ENCODE results near the gene SMARCC2.

SMARCC2 gene

DNA sequence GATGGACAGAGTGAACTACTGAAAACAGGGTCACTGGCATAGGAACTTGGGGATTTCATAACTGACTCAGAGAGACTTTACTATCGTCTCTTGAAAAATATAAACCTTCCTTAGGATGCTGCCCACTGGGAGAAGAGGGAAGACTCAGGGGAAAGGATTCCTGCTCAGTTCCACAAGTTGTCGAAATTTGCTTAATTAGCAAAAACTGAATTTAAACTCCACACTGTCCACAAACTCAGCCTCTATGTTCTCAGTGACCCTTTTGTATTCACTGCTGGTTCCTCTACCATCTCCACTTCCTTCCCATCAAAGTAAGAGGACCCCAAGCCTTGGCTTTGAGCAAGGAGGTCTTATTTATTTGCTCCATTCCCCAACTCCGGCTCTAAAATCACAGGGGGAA lies 44.1 kb downstream of the SMARCC2 start:
- TF ChIP-seq POLR2AphosphoS5 (IDR thresholded peaks at IDR 0.05; ENCODE audit: borderline replicate concordance, low read depth, low read length) (no peak), EZH2 (IDR thresholded peaks at IDR 0.05) (no peak), FOXP2 (optimal IDR thresholded peaks at IDR 0.05; ENCODE audit: control extremely low read depth, extremely low read length, insufficient read depth) (no peak)
- H3K36me3 ChIP-seq (ENCODE audit: insufficient read depth, low read length), result peaks cover 42% of the 10 kb centered on the region; the same call in 1 of the 2 replicates

DNA sequence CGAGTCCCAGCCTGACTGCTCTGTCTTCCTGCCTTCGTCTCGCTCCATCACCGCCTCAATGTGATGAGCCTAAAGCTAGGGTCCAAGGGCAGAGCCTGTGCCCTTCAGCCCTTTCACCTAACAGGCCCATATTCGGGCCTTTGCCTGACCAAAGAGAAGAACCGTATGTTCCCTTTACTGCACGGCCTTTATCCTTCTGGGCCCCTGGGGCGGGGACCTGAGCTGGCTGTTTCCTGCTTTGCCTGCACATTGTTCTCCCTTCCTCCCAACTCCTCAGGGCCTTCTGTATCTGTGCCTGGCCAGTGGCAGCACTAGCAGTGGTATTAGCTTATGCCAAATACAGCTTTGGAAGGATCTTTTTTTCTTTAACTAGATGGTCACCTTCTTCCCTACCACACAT lies 45.4 kb downstream of the SMARCC2 start:
- H3K27ac ChIP-seq, result no peak overlapping the region
- H3K36me3 ChIP-seq (ENCODE audit: insufficient read depth, low read length), result peaks cover 53% of the 10 kb centered on the region
- no peak overlapping the region for H3K4me3 ChIP-seq
- no peaks in the 10 kb centered on the region for H3K9me3 ChIP-seq (ENCODE audit: low read depth, low read length)
- DNase-seq (ENCODE audit: low read depth, low spot score), result no peak
- no peak for TF ChIP-seq EZH2 (IDR thresholded peaks at IDR 0.05)
- no peak for TF ChIP-seq POLR2AphosphoS5 (IDR thresholded peaks at IDR 0.05; ENCODE audit: borderline replicate concordance, low read depth, low read length)
- no peak for TF ChIP-seq FOXP2 (optimal IDR thresholded peaks at IDR 0.05; ENCODE audit: control extremely low read depth, extremely low read length, insufficient read depth)
- no peak overlapping the region for H3K9ac ChIP-seq (ENCODE audit: insufficient read length)

More for the DNA sequence above, 44.1 kb downstream of the SMARCC2 start:
- no peak for DNase-seq (ENCODE audit: low read depth, low spot score)
- Histone ChIP-seq H3K27ac (no peak overlapping the region), H3K4me3 (no peak overlapping the region), H3K9ac (ENCODE audit: insufficient read length) (no peak overlapping the region), H3K9me3 (ENCODE audit: low read depth, low read length) (no peaks in the 10 kb centered on the region)

DNA sequence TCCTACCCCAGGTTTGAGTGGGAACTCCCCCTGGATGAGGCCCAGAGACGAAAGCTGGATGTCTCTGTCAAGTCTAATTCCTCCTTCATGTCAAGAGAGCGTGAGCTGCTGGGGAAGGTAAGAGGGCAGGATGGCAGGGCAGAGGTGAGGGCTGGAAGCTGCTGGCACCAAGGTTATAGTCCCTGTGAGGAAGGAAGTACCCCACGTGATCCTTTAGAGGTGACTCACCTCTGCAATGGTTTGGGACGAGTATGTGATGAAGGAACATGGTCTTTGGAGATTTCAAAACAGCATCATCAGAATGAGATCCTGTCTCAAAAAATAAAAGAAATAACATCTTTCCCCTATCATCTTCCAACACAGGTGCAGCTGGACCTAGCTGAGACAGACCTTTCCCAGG lies 46.1 kb downstream of the SMARCC2 start:
- no peaks in the 10 kb centered on the region for H3K9me3 ChIP-seq (ENCODE audit: low read depth, low read length)
- no peak overlapping the region for H3K9ac ChIP-seq (ENCODE audit: insufficient read length)
- DNase-seq (ENCODE audit: low read depth, low spot score), result no peak
- no peak for TF ChIP-seq FOXP2 (optimal IDR thresholded peaks at IDR 0.05; ENCODE audit: control extremely low read depth, extremely low read length, insufficient read depth)
- TF ChIP-seq POLR2AphosphoS5 (IDR thresholded peaks at IDR 0.05; ENCODE audit: borderline replicate concordance, low read depth, low read length), result no peak
- no peak for TF ChIP-seq EZH2 (IDR thresholded peaks at IDR 0.05)
- H3K27ac ChIP-seq, result no peak overlapping the region
- H3K36me3 ChIP-seq (ENCODE audit: insufficient read depth, low read length), result peaks cover 60% of the 10 kb centered on the region
- no peak overlapping the region for H3K4me3 ChIP-seq

DNA sequence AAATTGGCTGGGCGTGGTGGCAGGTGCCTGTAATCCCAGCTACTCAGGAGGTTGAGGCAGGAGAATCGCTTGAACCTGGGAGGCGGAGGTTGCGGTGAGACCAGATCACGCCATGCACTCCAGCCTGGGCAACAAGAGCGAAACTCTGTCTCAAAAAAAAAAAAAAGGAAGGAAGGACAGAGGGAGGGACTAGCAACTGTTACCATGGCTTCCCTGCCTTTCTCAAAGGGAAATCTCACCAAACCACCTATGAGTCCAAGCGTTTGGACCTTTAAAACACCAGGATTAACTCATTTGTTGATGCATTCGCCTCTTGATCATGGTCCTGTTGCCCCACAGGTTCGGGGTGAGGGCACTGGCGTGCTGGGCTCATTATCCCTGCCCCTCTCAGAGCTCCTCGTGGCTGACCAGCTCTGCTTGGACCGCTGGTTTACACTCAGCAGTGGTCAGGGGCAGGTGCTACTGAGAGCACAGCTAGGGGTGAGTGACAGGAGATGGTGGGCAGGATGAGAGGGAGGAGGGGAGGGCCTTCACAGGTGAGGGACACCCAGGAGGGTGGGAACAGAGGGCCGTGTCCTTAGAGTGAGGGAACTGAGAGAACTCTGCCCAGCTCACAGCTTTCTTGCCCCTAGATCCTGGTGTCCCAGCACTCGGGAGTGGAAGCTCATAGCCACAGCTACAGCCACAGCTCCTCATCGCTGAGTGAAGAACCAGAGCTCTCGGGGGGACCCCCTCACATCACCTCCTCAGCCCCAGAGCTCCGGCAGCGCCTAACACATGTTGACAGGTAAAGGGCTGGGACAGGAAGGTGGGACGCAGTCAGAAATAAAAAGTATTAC lies 47.1 kb downstream of the SMARCC2 start:
- Histone ChIP-seq H3K4me3 (no peak overlapping the region), H3K9me3 (ENCODE audit: low read depth, low read length) (no peaks in the 10 kb centered on the region), H3K36me3 (ENCODE audit: insufficient read depth, low read length) (peaks cover 70% of the 10 kb centered on the region), H3K9ac (ENCODE audit: insufficient read length) (no peak overlapping the region), H3K27ac (no peak overlapping the region)
- no peak for TF ChIP-seq EZH2 (IDR thresholded peaks at IDR 0.05)
- no peak for TF ChIP-seq POLR2AphosphoS5 (IDR thresholded peaks at IDR 0.05; ENCODE audit: borderline replicate concordance, low read depth, low read length)
- no peak for TF ChIP-seq FOXP2 (optimal IDR thresholded peaks at IDR 0.05; ENCODE audit: control extremely low read depth, extremely low read length, insufficient read depth)
- no peak for DNase-seq (ENCODE audit: low read depth, low spot score)

DNA sequence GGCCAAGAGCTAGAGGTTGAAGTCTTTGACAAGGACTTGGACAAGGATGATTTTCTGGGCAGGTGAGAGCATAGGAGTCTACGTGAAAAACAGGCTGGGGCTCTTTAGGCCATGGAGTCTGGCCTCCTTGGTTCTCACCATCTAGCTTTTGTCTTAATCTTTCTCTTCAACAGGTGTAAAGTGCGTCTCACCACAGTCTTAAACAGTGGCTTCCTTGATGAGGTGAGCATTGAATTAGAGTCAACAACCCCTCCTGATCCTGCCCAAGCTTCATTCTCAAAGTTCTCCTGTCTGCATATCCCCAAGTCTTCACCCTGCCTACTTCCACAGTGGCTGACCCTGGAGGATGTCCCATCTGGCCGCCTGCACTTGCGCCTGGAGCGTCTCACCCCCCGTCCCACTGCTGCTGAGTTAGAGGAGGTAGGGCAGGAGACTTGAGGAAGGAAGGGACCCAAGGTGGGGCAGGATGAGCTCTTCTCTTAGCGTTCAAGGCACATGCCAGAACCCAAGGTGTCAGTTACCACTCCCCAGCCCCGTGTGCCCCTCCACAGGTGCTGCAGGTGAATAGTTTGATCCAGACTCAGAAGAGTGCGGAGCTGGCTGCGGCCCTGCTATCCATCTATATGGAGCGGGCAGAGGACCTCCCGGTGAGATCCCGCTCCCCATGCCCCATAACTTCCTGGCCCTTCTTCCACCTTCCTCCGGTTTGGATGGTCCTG lies 51.3 kb downstream of the SMARCC2 start:
- DNase-seq (ENCODE audit: low read depth, low spot score), result no peak
- TF ChIP-seq EZH2 (IDR thresholded peaks at IDR 0.05), result no peak
- no peak for TF ChIP-seq FOXP2 (optimal IDR thresholded peaks at IDR 0.05; ENCODE audit: control extremely low read depth, extremely low read length, insufficient read depth)
- TF ChIP-seq POLR2AphosphoS5 (IDR thresholded peaks at IDR 0.05; ENCODE audit: borderline replicate concordance, low read depth, low read length), result no peak
- H3K9ac ChIP-seq (ENCODE audit: insufficient read length), result no peak overlapping the region
- H3K27ac ChIP-seq, result no peak overlapping the region
- H3K9me3 ChIP-seq (ENCODE audit: low read depth, low read length), result no peaks in the 10 kb centered on the region
- H3K4me3 ChIP-seq, result no peak overlapping the region
- H3K36me3 ChIP-seq (ENCODE audit: insufficient read depth, low read length), result peaks cover 74% of the 10 kb centered on the region

DNA sequence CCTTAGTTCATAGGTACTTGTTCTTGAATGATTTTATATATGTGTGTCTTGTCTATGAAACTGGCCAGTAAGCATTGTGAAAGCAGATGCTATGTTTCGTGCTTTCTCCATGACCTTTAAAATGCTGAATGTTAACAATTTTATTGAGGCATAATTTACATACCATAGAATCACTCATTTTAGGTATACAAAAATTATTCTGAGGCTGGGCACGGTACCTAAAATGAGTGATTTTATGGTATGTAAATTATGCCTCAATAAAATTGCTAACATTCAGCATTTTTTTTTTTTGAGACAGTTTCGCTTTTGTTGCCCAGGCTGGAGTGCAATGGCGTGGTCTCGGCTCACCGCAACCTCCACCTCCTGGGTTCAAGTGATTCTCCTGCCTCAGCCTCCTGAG lies 54.4 kb downstream of the SMARCC2 start:
- DNase-seq (ENCODE audit: low read depth, low spot score), result no peak
- Histone ChIP-seq H3K36me3 (ENCODE audit: insufficient read depth, low read length) (peaks cover 77% of the 10 kb centered on the region), H3K9ac (ENCODE audit: insufficient read length) (no peak overlapping the region), H3K4me3 (no peak overlapping the region), H3K9me3 (ENCODE audit: low read depth, low read length) (no peaks in the 10 kb centered on the region), H3K27ac (no peak overlapping the region)
- TF ChIP-seq FOXP2 (optimal IDR thresholded peaks at IDR 0.05; ENCODE audit: control extremely low read depth, extremely low read length, insufficient read depth) (no peak), POLR2AphosphoS5 (IDR thresholded peaks at IDR 0.05; ENCODE audit: borderline replicate concordance, low read depth, low read length) (no peak), EZH2 (IDR thresholded peaks at IDR 0.05) (no peak)

DNA sequence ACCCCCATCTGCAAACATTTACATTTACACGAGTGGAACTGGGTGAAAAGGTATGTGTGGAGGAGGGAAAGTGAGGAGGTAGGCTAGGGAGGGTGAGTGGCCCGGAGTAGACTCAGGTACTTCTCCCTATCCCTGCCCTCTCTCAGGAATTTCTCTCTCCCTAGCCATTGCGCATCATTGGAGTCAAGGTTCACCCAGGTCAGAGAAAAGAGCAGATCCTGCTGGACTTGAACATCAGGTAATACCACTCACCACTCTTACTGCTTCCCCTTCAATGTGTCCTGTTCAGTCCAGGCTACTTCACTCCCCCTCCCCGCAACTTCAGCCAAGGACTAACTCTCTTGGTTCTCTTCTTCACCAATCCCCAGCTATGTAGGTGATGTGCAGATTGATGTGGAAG lies 58.4 kb downstream of the SMARCC2 start:
- no peak overlapping the region for H3K27ac ChIP-seq
- no peak for TF ChIP-seq EZH2 (IDR thresholded peaks at IDR 0.05)
- TF ChIP-seq FOXP2 (optimal IDR thresholded peaks at IDR 0.05; ENCODE audit: control extremely low read depth, extremely low read length, insufficient read depth), result no peak
- no peak for TF ChIP-seq POLR2AphosphoS5 (IDR thresholded peaks at IDR 0.05; ENCODE audit: borderline replicate concordance, low read depth, low read length)
- peaks cover 42% of the 10 kb centered on the region for H3K36me3 ChIP-seq (ENCODE audit: insufficient read depth, low read length)

DNA sequence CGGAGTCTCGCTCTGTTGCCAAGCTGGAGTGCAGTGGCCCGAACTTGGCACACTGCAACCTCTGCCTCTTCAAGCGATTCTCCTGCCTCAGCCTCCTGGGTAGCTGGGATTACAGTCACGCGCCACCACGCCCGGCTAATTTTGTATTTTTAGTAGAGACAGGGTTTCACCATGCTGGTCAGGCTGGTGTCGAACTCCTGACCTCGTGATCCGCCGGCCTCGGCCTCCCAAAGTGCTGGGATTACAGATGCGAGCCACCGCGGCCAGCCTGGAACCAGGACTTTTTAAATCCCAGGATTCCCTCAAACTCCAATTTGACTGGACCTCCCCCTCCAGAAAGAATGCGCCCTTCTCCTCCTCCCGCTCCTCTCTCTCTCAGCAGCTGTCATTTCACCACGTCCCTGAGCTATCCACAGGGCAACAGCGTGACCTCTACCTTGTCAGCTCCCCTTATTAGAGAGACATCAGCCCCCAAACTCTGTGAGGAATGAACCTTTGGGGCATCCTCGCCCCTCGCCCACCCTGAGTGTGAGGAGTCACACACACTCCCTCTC lies 59.3 kb downstream of the SMARCC2 start:
- no peaks in the 10 kb centered on the region for H3K9me3 ChIP-seq (ENCODE audit: low read depth, low read length)
- no peak for DNase-seq (ENCODE audit: low read depth, low spot score)
- H3K36me3 ChIP-seq (ENCODE audit: insufficient read depth, low read length), result peaks cover 42% of the 10 kb centered on the region
- H3K4me3 ChIP-seq, result peak overlapping the region; percentile 89; the same call in 1 of the 2 replicates
- no peak overlapping the region for H3K9ac ChIP-seq (ENCODE audit: insufficient read length)
- H3K27ac ChIP-seq, result no peak overlapping the region
- TF ChIP-seq EZH2 (IDR thresholded peaks at IDR 0.05) (no peak), POLR2AphosphoS5 (IDR thresholded peaks at IDR 0.05; ENCODE audit: borderline replicate concordance, low read depth, low read length) (no peak), FOXP2 (optimal IDR thresholded peaks at IDR 0.05; ENCODE audit: control extremely low read depth, extremely low read length, insufficient read depth) (no peak)

More for the DNA sequence above, 58.4 kb downstream of the SMARCC2 start:
- H3K9ac ChIP-seq (ENCODE audit: insufficient read length), result no peak overlapping the region
- H3K9me3 ChIP-seq (ENCODE audit: low read depth, low read length), result no peaks in the 10 kb centered on the region
- H3K4me3 ChIP-seq, result no peak overlapping the region
- DNase-seq (ENCODE audit: low read depth, low spot score), result no peak
